SK-N-MC (cell line): ENCODE results near the gene C12orf76.

Experiments
- EZH2 ChIP-seq: fragments of 200-600 bp; sonication (generic); IDR thresholded peaks from one replicate; pipeline ENCODE4 v1.6.1; 2017; ENCODE audit warnings: antibody characterized with exemption
- FOXP2 ChIP-seq: optimal IDR thresholded peaks from 2 replicates; pipeline ENCODE3; 2011; ENCODE audit warnings: mild to moderate bottlenecking, moderate library complexity; ENCODE audit not compliant: insufficient read depth; ENCODE audit errors: extremely low read length, control extremely low read depth
- POLR2AphosphoS5 ChIP-seq: IDR thresholded peaks from 2 replicates; pipeline ENCODE4 v1.6.1; 2012; ENCODE audit warnings: mild to moderate bottlenecking, low read depth, low read length, borderline replicate concordance

- TF ChIP-seq POLR2AphosphoS5 (no peak), EZH2 (no peak), FOXP2 (no peak)
Observed at GRCh38 chr12:110035534-110036104, 12.7 kb downstream of the C12orf76 start.
